NCI-H2196 (cell line): ENCODE measurements around the gene DUSP8.
A peak's percentile ranks its signal among the peaks of the same experiment; 100 is the strongest.
"Not testable (repeated sequence)": the region's sequence is repeated elsewhere in the genome, so short reads cannot be mapped to it uniquely, and the experiment has no call there.

Experiments used
- DNase-seq: peaks from one replicate; lab custom pipeline; 2025; ENCODE audit not compliant: unreplicated experiment; lab: John Stamatoyannopoulos, UW

DUSP8 gene, protein sequence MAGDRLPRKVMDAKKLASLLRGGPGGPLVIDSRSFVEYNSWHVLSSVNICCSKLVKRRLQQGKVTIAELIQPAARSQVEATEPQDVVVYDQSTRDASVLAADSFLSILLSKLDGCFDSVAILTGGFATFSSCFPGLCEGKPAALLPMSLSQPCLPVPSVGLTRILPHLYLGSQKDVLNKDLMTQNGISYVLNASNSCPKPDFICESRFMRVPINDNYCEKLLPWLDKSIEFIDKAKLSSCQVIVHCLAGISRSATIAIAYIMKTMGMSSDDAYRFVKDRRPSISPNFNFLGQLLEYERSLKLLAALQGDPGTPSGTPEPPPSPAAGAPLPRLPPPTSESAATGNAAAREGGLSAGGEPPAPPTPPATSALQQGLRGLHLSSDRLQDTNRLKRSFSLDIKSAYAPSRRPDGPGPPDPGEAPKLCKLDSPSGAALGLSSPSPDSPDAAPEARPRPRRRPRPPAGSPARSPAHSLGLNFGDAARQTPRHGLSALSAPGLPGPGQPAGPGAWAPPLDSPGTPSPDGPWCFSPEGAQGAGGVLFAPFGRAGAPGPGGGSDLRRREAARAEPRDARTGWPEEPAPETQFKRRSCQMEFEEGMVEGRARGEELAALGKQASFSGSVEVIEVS

GRCh38 chr11:1572197-1573076 is at the start of gene DUSP8:
DUSP8 (minus strand) TSS chr11:1572271; CDS start chr11:1565826, 6,445 bp downstream.
- DNase-seq: peak; percentile 90

DNA sequence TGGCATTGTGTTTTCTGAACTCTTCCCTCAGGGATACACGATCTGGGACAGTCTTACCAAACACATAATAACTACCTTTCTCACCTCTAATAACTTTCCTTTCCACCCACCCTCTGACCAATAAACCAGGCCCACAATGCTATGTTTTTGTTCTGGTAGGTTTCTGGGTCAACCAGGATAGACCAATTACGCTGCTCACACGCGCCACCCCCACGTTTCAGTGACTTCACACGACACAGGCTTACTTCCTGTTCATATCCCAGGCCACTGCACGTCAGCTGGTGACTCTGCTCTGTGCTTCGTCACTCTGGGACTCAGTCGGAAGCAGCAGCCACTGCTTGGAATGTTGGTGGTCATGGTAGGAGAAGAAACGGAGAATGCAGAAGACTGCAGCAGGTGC is 47.4 kb upstream of the DUSP8 start:
- DNase-seq: no peak

- DNase-seq: no peak
These were observed 46.2 kb upstream of the DUSP8 start for GRCh38 chr11:1618231-1618630.

GRCh38 chr11:1608363-1608762 is 36.3 kb upstream of the DUSP8 start, which contains the start of gene KRTAP5-3:
KRTAP5-3 (minus strand) TSS chr11:1608463; CDS start chr11:1608385, 78 bp downstream.
- DNase-seq: no peak

- not testable (repeated sequence) for DNase-seq
These were observed 35.8 kb upstream of the DUSP8 start for GRCh38 chr11:1607901-1608300.

DNA sequence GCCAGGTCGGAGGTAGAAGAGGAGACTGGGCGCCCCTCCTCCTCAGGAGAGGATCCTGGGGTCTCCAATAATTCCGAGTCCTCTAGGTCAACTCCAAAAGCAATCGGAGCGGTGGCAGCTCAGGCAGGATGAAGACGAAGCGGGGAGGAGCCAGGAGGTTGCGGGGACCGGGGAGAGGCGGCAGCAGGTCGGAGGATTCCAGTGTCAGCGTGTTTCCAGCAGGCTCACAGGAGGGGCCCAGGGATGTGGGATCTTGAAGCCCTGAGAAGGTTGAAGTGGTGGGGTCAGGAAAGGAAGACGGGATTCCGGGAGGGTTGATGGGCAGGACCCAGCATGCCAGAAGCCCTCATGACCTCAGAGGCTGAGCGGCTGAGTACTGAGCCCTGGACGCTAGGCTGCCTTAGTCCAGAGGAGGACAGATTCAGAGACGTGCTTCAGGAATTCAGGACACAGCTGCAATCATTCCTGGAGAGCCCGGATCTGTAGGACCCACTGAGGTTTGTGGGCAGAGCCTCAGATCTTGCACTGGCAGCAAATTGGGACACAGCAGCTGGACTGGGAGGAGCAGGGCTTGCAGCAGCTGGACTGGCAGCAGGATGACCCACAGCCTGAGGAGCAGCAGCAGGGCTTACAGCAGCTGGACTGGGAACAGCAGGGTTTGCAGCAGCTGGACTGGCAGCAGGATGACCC is 35.2 kb upstream of the DUSP8 start:
- not testable (repeated sequence) for DNase-seq

DNA sequence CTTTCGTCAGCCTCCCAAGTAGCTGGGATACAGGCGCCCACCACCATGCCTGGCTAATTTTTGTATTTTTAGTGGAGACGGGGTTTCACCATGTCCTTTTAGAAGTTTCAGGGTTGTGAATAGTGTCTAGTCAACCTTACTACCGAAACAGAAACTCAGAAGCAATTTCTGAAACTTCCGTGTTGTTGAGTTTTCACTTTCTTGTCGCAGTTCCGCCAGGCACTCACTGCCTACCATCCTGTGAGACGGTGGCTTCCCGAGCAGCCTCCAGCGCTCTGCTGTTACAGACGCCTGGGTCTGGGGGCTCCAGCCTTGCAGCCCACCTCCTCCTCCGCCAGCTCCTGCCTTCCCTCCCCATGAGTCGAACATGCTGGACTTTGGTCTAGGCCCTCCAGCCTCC is 33.9 kb upstream of the DUSP8 start:
- DNase-seq: not testable (repeated sequence)

- DNase-seq: no peak
These were observed 32.6 kb upstream of the DUSP8 start for GRCh38 chr11:1604711-1605110.

DNA sequence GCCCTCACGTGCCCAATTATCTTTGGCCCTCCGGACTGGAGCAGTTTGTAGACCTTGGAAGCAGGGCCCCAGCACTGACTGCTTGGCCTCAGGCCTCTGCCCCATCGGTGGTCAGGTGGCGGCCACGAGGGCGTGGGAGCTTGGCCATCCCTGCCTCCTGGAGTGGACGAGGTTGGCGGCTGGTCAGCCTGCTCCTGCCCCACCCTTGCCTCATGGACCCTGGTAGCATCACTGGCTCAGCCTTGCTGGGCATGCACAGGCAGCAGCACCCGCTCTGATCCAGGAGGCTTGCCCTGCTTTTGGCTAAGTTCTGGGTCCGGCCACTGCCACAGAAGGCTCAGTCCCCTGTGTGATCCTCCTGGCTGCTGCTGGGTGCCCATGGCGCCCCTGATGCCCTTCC is 32.1 kb upstream of the DUSP8 start:
- no peak for DNase-seq

DNA sequence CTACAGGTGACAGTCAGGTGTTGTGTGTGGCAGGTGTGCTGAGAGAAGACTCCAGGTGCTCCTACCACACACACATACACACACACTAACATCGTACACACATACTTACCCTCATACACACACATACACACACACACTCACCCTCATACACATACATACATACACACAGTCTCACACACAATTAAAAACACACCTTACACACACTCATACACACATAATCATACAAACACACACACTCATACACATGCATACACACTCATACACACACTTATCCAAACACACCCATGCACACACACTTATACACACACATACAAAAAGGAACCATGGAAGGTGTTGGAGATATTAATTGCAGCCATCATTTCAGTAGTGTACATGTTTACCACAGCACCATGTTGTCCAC is 31.6 kb upstream of the DUSP8 start:
- DNase-seq: no peak

DNA sequence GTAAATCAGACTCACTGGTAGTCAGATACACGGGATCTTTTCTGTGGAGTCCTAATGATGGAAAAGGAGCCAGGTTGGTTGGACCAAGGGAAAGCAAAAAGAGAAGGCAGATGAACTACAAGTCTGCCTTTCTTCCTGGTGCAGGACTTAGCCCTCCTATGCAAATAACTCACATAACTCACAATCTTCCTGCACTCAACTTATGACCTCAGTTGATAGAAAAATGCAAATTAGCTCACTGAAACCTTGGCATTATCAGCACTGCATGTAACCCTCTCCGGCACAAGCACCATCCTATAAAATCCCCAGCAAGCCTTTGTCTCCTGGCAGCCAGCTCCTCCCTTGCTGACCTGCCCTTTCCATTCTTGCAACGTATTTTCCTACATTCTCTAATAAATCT is 29.6 kb upstream of the DUSP8 start:
- not testable (repeated sequence) for DNase-seq

DNA sequence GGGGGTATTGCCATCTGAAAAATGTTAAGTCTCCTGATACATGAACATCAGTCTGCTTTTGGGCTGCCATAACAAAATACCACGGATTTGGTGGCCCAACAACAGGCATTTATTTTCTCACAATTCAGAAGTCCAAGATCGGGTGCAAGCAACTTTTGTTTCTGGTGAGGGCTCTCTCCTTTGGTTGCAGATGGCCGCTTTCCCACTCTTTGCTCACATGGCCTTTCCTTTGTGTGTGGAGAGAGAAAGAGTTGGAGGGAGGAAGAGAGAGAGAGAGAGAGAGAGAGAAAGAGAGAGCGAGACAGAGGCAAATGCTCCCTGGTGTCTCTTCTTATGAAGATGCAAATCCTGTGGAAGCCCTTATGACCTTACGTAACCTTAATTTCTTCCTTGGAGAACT is 28.6 kb upstream of the DUSP8 start:
- DNase-seq: no peak

GRCh38 chr11:1598816-1599215 is 26.7 kb upstream of the DUSP8 start:
- DNase-seq: no peak

GRCh38 chr11:1598406-1598805 is 26.3 kb upstream of the DUSP8 start:
- not testable (repeated sequence) for DNase-seq

DNA sequence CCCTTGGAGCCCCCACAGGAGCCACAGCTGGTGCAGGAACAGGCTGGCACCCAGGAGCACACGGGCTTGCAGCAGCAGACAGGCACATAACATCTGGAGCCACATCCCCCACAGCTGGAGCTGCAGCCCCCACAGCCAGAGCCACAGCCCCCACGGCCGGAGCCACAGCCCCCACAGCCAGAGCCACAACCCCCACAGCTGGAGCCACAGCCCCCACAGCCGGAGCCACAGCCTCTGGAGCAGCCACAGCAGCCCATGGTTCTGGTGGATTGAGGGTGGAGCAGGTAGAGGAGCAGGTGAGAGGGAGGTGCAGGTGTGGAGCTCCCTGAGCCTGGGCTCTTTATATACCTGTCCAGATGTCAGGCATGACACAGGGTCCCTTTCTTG is 25.9 kb upstream of the DUSP8 start, which contains the start of gene KRTAP5-2:
KRTAP5-2 (minus strand) TSS at position 301 of the 387 bp plus-strand sequence; CDS start at position 257, 44 bp downstream.
- DNase-seq: no peak

DNA sequence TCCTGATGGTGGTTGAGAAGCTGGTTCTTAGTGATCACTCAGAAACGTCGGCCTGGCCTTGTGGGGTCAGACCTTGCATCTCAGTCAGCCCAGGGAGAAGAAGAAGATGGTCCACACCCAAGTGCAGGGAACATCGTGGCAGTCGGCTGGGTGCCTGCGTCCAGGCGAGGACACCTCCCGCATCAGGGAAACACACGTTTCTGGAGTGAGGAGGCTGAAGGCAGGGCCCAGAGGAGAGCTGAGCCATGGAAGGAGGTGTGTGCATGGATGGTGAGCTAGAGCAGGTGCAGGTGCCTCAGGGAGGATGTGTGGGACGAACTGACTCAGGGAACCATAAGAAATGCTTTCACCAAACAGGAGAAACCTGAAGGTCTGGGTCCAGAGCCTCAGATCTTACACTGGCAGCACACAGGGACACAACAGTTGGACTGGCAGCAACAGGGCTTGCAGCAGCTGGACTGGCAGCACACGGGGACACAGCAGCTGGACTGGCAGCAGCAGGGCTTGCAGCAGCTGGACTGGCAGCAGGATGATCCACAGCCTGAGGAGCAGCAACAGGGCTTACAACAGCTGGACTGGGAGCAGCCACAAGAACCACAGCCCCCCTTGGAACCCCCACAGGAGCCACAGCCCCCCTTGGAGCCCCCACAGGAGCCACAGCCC is 25.4 kb upstream of the DUSP8 start:
- DNase-seq: no peak

DNA sequence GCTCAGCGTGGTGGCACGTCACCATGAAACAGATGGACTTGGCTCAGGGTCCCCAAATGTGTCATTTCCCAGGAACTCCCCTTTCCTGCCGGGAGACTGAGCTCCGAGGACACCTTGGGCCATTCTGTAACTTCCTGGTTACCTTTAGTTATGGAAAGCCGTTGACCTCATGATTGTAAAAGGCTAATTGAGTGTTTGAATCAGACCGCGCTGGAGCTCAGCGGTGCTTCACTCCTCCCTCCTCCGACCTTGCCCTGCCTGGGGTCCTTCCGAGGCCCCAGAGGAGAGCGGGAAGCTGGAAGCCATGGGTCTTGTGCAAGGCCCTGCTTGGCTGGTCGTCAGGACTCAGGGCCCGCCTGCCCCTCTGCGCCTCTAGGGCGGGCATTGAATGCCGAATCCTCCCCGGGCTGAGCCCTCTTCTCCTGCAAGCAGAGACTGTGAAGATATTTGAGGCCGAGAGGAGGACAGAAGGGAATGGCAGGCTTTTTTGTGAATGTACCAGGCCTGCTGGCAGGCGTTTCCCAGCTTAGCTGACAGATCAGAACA is 24.6 kb upstream of the DUSP8 start:
- not testable (repeated sequence) for DNase-seq

DNA sequence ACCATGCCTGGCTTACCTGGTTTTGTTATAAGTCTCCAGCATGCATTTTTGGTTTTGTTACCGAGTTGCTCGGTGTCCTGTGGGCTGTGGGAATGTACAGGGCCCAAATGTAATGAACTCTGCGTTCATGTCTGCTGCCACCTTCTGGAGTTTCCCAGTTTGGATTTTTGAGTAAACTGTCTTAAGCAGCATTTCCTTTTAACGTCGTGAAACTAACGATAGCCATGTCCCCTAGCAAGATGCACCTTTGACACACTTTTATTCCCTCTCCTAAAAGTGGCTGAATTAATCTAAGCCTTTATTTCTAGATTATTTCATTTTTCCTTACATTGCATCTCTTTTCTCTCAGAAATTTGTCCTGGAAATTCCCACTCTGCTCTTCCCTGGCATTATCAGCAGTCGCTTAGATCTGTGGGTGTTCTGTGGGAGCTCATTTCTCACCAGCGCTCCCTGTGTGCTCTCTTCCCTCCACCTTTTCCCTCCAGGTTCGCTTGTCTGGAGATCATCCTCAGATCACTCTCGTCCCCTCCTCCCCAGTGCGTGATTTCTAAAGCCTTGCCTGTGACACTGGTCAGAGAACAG is 24.0 kb upstream of the DUSP8 start:
- DNase-seq: not testable (repeated sequence)

- no peak for DNase-seq
These were observed 20.6 kb upstream of the DUSP8 start for GRCh38 chr11:1592628-1593027.

GRCh38 chr11:1589996-1590395 is 17.9 kb upstream of the DUSP8 start:
- DNase-seq: no peak
